ENCODE data around the gene CXCL17. TPM values are rescaled to one million over a fixed set of nuclear protein-coding genes. Genes with fewer than 3 reads are reported as not detected.
"Not testable (repeated sequence)": the region's sequence is repeated elsewhere in the genome, so short reads cannot be mapped to it uniquely, and the experiment has no call there.

The CXCL17 gene, protein sequence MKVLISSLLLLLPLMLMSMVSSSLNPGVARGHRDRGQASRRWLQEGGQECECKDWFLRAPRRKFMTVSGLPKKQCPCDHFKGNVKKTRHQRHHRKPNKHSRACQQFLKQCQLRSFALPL
- polyA plus RNA-seq (ENCODE audit: insufficient read length in 3 of 3) = under 1 TPM in 1 of 3 donors, not detected in 2; 0.11 TPM
- long read RNA-seq, donor 1 = 0 reads
- long read RNA-seq, donor 2 = 0 reads
- long read RNA-seq, donor 3 = 0 reads
- long read RNA-seq, donor 4 = 0 reads
- long read RNA-seq, donor 5 = 0 reads
- long read RNA-seq, donor 6 = 0 reads
- long read RNA-seq, donor 7 = 0 reads
- long read RNA-seq, donor 8 = 0 reads
- long read RNA-seq, donor 9 = 0 reads
- long read RNA-seq, donor 10 = 0 reads
- long read RNA-seq, donor 11 = 0 reads
- long read RNA-seq, donor 12 = 0 reads
- long read RNA-seq, donor 13 = 0 reads
- long read RNA-seq, donor 14 = 0 reads
- long read RNA-seq, donor 15 = 0 reads
- long read RNA-seq, donor 16 = 0 reads

DNA sequence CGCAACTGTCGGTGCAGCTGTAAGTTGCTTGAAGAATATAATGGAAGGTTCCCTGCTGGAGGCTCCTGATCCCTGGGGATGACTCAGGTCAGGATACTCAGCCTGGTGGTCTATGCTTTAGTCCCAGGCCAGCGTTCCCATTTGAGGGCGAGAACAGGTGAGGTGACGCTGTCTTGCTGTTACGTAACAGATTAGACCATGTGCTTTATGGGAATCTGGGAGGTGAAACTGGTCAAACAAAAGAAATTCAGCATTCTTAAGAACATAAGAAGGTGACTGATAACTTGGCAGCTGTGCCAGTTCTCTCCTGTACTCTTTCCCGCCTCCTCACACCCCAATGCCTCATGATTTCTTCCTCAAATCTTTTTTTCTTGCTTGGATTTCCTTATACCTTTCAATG is at the start of gene CXCL17:
TSS of gene CXCL17 (minus strand) at position 114 of the 400 bp plus-strand sequence. CDS start 114 bp downstream, outside the sequence.
- no peak for DNase-seq (ENCODE audit: extremely low read depth in 1 of 11, low read depth in 9 of 11, low spot score in 4 of 11)

DNA sequence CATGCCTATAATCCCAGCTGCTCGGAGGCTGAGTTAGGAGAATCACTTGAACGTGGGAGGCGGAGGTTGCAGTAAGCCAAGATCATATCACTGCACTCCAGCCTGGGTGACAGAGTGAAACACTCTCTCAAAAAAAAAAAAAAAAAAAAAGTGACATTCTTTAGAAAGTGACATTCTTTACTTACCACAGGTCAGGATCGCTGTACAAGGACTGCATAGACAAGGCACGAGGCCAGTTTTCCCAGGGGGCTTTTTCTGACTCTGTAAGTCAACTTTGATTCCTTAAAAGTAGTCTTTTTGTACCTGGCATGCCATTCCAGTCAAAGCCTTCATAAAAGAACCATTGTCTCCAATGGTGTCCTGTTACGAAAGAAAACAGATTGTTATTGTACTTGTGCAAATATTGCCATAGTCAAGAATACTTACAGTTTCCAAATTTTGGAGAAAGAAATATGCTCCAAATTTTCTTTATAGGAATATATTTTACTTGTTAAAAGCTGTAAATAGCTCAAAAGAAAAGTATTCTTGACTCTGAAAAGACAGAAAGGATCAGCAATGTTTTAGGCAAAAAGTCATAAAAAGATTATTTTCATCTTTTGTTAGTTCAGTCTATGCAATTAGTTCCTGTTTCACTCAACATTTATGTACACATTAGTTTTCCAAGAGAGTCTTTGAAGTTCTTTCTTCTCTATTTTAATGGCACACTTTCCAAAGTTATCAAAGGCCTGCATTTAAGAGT is 46.2 kb upstream of the CXCL17 start:
- DNase-seq (ENCODE audit: extremely low read depth in 1 of 11, low read depth in 9 of 11, low spot score in 4 of 11) = no peak

DNA sequence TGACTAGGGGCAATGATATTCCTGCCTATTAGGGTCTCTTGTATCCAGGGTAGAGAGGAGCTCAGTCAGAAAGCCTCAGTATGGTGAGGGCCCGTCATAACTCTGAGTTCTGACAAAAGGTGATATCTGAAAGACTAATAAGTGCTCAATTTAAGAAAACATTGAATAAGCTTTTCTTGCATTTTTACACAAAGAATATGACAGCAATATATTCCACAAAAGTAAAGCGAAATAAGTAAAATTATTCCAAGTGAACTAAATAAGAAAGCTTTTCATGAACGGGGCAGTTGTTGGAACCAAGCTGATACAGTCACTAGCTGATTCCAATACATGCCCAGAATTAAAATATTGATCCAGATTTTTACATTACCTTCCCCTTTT is 45.0 kb upstream of the CXCL17 start:
- DNase-seq (ENCODE audit: extremely low read depth in 1 of 11, low read depth in 9 of 11, low spot score in 4 of 11) = no peak

DNA sequence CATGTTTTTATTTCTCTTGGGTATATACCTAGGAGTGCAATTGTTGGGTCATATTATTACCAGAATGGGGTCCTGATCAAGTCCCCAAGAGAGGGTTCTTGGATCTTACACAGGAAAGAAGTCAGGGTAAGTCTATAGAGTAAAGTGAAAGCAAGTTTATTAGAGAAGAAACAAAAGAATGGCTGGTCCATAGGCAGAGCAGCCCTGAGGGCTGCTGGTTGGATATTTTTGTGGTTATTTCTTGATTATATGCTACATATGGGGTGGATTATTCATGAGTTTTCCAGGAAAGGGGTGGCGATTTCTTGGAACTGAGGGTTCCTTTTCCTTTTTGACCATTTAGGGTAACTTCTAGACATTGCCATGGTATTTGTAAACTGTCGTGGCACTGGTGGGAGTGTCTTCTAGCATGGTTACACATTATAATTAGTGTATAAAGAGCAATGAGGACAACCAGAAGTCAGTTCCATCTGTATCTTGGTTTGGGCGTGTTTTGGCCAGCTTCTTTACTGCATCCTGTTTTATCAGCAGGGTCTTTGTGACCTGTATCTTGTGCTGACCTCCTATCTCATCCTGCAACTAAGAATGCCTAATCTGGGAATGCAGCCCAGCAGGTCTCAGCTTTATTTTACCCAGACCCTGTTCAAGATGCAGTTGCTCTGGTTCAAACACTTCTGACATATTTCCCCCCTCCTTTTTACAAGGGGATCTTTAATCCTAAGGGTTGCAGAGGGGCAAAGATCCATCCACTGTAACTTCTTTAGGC is 44.5 kb upstream of the CXCL17 start:
- DNase-seq (ENCODE audit: extremely low read depth in 1 of 11, low read depth in 9 of 11, low spot score in 4 of 11) = no peak

DNA sequence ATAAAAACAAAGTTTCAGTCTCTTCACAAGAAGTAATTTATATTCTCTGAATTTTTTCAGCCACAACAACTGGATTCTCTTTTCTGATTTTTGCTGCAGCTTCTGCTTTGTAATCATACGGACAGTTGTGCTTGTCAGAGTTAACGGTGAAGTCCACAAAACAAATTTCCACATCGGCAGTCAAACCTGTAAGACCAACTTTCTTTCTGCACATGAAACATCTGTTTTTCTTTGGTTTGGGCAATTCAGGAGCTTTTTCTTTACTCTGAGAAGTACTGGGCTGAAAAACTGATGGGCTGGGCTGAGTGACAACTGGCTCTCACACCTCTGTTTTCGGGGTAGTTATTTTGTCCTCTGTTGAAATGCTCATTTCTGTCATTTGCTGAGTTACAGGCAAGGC is 42.3 kb upstream of the CXCL17 start:
- DNase-seq (ENCODE audit: extremely low read depth in 1 of 11, low read depth in 9 of 11, low spot score in 4 of 11) = not testable (repeated sequence)

DNA sequence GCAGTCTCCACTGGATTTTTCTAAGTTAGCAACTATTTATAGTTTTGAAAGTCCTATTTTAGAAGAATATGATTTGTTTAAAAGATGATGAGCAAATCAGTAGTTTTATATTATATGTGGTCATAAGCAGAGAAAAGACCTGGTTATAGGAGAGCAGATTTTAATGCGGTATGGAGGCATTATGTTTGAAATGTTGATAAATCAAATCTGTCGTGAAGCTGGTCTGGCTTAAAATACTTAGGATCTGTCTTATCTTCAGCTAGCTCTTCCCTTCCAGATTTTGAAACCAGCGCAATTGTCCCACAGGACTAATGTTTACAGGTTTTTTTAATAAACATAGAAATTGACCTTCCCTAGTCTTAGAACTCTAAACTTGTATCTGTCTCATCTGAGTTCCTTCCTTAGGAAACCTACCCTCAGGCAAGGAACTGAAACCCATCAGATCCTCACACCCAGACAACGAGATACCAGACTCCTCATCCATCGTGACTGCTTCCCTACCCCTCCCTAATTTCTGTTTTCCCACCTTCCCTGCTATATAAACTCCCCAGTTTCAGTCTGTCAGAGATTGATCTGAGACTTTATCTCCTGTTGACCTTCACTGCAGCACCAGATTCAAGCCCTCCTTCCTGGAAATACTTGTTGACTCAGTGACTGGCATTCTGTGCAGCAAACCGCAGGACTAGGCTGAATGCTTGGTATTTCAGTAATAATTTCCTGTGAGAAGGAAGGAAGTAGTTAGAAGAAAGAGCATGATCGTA is 37.8 kb upstream of the CXCL17 start:
- no peak for DNase-seq (ENCODE audit: extremely low read depth in 1 of 11, low read depth in 9 of 11, low spot score in 4 of 11)

DNA sequence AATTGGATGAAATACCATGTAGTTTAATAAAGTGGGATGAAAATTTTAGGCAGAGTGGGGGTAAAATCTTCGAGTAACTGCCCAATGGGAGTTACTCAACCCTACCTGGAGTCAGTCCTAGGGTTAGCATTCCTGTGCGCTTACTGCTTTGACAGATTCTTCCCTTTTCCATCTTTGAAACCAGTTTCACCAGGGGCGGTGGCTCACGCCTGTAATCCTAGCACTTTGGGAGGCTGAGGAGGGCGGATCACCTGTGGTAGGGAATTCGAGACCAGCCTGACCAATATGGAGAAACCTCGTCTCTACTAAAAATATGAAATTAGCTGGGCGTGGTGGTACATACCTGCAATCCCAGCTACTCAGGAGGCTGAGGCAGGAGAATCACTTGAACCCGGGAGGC is 37.0 kb upstream of the CXCL17 start:
- no peak for DNase-seq (ENCODE audit: extremely low read depth in 1 of 11, low read depth in 9 of 11, low spot score in 4 of 11)

DNA sequence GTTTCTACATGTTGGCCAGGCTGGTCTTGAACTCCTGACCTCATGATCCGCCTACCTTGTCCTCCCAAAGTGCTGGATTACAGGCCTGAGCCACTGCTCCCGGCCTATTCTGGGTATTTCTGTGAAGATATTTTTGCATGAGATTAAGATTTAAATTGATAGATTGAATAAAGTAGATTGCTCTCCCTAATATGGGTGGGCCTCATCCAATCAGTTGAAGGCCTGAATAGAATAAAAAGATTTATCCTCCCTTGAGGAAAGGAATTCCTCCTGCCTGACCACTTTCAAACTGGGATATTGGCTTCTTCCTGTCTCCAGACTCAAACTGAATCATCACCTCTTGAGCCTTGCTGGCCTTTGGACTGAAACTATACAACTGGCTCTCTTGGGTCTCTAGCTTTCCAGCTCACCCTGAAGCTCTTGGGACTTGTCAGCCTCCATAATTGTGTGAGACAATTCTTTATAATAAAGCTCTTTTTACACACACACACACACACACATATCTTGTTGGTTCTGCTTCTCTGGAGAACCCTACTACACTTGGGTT is 36.1 kb upstream of the CXCL17 start:
- DNase-seq (ENCODE audit: extremely low read depth in 1 of 11, low read depth in 9 of 11, low spot score in 4 of 11) = no peak

DNA sequence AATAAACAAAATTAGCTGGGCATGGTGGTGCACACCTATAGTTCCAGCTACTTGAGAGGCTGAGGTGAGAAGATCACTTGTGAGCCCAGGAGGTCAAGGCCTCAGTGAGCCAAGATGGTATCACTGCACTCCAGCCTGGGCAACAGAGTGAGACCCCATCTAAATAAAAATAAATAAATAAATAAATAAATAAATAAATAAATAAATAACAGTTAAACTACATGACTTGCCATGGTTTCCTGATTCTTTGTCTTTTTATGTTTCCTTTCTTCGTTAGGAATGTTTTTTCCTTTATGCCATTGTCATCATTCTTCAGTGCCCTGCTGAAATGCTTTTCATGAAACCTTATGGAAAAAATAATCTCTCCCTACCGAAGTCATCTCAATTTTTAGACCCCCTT is 35.2 kb upstream of the CXCL17 start:
- DNase-seq (ENCODE audit: extremely low read depth in 1 of 11, low read depth in 9 of 11, low spot score in 4 of 11) = no peak

DNA sequence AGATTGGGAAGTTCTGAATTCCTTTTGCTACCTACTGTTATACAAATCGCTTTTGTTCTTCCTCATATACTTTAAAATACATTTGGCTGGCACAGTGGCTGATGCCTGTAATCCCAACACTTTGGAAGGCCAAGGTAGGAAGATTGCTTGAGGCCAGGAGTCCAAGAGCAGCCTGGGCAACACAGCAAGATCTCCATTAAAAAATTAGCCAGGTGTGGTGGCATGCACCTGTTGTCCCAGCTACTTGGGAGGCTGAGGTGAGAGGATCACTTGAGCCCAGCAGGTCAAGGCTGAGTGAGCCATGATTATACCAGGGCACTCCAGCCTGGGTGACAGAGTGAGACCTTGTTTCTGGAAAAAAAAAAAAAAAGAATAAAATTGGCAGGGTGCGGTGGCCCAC is 34.4 kb upstream of the CXCL17 start:
- no peak for DNase-seq (ENCODE audit: extremely low read depth in 1 of 11, low read depth in 9 of 11, low spot score in 4 of 11)

DNA sequence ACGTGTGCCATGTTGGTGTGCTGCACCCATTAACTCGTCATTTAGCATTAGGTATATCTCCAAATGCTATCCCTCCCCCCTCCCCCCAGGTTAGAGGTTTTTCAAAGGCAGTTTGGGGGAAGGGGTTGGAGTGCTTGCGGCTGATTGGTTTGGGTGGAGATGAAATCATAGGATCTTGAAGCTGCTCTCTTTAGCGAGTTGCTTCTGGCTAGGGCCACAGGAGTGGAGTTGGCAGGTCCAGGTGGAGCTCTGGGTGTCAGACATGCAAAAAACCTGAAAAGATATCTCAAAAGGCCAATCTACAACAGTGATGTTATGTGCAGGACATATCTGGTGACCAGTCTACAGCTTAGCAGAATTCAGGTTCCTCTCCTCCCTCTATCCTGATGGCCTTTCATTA is 32.6 kb upstream of the CXCL17 start:
- no peak for DNase-seq (ENCODE audit: extremely low read depth in 1 of 11, low read depth in 9 of 11, low spot score in 4 of 11)

DNA sequence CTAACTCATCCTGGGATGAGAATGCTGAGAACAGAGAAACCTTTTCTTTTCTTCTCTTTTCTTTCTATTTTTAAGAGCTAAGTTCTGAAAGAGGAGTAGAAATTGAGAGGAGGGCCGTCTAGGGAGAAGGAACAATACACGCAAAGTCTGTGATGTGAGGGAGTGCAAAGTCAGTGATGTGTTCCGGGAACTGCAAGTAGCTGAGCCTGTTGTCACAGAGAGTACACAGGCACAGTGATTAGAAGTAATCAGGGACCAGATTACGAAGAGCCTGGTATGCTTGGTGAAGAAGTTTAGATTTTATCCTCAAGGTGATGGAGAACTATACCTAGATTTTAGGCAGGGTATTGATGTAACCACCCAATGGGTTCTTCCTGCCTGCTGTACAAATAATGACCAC is 32.0 kb upstream of the CXCL17 start:
- no peak for DNase-seq (ENCODE audit: extremely low read depth in 1 of 11, low read depth in 9 of 11, low spot score in 4 of 11)

DNA sequence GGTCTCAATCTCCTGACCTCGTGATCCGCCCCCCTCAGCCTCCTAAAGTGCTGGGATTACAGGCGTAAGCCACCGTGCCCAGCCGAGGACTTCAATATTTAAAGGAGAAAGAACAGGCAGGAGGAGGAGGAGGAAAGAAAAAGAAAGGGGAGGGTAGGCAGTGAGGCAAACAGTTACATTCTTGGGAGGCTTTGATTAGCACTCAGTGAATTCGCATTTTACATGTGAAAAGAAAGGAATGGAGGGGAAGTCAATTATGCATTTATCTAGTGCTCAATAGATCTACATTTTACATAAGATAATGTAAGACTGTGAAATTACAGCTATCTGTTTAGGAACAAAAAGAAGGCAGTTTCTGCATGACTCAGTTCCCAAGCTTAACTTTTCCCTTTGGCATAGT is 30.9 kb upstream of the CXCL17 start:
- no peak for DNase-seq (ENCODE audit: extremely low read depth in 1 of 11, low read depth in 9 of 11, low spot score in 4 of 11)

DNA sequence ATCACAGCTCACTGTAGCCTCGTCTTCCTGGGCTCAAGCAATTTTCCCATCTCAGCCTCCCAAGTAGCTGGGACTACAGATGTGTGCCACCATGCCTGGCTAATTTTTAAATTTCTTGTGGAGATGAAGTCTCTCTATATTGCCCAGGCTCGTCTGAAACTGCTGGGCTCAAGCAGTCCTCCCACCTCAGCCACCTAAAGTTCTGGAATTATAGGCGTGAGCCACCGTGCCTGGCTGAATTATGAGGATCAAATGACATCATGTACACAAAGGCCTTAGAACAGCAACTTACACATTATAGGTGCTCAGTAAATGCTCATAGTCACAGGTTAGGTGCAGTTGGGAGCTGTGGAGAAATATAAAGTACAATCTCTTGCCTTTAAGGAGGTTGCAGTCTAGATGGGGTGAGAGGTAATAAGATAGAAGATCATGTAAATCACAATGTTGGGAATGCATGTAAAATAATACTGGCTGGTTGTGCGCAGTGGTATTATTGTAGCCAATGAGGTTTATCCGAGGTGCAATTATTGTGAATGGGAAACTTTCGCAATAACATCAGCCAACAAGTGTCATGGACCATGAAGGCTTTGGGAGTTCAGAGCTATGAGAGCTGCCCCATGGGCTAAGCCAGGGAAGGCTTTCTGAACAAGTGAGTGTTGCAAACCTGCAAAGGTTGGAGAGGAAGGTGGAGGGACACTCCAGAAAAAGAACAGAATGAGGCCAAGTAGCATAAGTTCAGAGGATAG is 29.8 kb upstream of the CXCL17 start:
- DNase-seq (ENCODE audit: extremely low read depth in 1 of 11, low read depth in 9 of 11, low spot score in 4 of 11) = no peak

DNA sequence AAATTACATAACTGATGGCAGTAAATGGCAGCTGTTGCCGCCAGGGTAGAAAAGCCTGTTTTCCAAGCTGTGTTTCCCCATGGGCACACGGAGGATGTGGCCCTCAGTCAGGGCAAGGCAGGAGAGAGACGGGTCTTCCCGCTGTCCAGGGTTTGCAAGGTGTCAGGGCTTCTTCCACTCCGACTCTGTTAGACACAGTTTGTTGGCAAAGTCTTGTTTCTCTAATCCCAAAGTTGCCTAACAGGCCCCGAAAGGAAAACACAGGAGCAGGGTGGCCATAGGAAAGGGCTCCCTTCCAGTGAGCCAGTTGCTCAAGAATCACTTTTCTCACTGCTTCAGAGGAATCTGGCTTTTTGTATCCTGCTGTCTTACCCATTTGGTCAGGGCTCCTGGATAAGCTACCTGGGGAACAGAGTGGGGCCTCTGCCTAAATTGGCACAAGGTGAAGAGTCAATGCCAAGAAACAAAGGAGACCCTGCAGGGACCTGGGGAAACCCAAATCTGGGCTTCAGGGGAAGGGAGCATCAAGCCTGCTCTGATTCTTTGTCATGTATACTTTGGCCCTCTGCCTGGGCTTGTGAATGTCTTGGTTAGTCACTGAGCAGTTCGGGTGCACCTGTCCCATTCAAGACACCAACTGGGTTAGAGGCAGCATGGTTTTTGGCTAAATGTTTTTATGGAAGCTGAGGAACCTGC is 29.0 kb upstream of the CXCL17 start:
- DNase-seq (ENCODE audit: extremely low read depth in 1 of 11, low read depth in 9 of 11, low spot score in 4 of 11) = no peak

DNA sequence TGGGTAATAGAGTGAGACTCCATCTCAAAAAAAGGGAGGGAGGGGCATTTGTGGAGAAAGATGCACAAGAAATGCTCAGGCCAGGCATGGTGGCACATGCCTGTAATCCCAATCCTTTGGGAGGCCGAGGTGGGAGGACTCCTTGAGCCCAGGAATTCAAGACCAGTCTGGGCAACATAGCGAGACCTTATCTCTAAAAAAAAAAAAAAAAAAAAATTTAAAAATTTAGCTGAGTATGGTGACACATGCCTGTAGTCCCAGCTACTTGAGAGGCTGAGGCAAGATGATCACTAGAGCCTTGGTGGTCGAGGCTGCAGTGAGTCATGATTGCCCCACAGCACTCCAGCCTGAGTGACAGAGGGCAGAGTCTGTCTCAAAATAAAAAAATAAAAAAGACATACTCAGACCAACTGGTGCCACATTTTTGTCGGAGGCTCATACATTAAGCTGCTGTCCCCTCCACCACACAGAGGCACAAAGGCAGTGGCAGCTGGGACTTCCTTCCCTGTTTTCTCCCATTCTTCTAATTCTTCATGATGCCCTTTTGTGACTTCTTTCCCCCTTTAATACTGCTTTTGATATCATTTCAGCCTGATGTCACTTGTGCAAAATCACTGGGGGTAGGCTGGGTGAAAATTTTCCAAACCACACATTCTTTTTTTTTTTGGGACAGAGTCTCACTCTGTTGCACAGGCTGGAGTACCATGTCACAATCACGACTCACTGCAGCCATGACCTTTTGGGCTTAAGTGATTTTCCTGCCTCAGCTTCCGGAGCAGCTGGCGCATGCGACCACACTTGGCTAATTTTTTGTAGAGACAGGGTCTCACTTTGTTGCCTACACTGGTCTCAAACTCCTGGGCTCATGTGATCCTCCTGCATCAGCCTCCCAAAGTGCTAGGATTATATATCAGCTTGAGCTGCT is 26.8 kb upstream of the CXCL17 start:
- no peak for DNase-seq (ENCODE audit: extremely low read depth in 1 of 11, low read depth in 9 of 11, low spot score in 4 of 11)
